Measurements from ENCODE around the gene GRM8. TPM values are rescaled to one million over a fixed set of nuclear protein-coding genes. Genes with fewer than 3 reads are reported as not detected.

Gene GRM8
- total and polyA plus RNA-seq, 9 of the 15 experiments (the other 6 are each of a cell fraction or from before 2014, with no cell fraction given), result 0.13 TPM; not detected in 7

- TF ChIP-seq ZNF398 (CRISPR knock-in tag; IDR thresholded peaks at IDR 0.05) (no peak), CREBBP (IDR thresholded peaks at IDR 0.05; ENCODE audit: low read depth, low read length) (no peak), CHAMP1 (IDR thresholded peaks at IDR 0.05) (no peak), E4F1 (CRISPR knock-in tag; IDR thresholded peaks at IDR 0.05; ENCODE audit: borderline replicate concordance) (no peak)
Measured at GRCh38 chr7:126525906-126526305, 726.8 kb downstream of the GRM8 start (continued).

Measured in K562 (cell line).